Posterior vena cava (tissue), 2 donors: Measurements from ENCODE around the gene SLC3A2. TPM values are rescaled to one million over a fixed set of nuclear protein-coding genes. Genes with fewer than 3 reads are reported as not detected.
"Not testable (repeated sequence)": the region's sequence is repeated elsewhere in the genome, so short reads cannot be mapped to it uniquely, and the experiment has no call there.

Experiments used
- DNase-seq: peaks from one replicate; pipeline ENCODE4 v3.0.0-alpha.2; 2020; ENCODE audit warnings: low spot score
- intact Hi-C, 2 donors: fragments of 100-400 bp; cut with DNase I; formaldehyde crosslinking; loops; one replicate each; pipeline versions ENCODE4 v1.14.1 to v1.14.2; 2022 to 2023
- long read RNA-seq, 2 donors: library from polyadenylated mRNA; unstranded; transcript quantifications; one replicate each; pipeline ENCODE4 v2.0.0, GENCODE V29; 2020 to 2021
- total RNA-seq, 2 donors: library from RNA; stranded (reverse); fragmentation: NEBNext Ultra II Directional; extraction: Animal tissue kit (Norgen Biotek cat#: 25700); gene quantifications; one replicate each; pipeline ENCODE4 v1.2.1, GENCODE V29; 2021
- donor health status: DM: yes; HTN: yes; CAD: no.
- donor health status: DM: yes; HTN: yes; CAD: no.

The SLC3A2 gene
- total RNA-seq: 100 to 1,000 TPM in 1 of 2 donors, 10 to 100 TPM in 1; 89.4 to 114 TPM
- long read RNA-seq, donor 1, transcript SLC3A2-201 (9 exons, 1,904 nt): major isoform, 49 of 64 reads
- long read RNA-seq, donor 1, transcript SLC3A2-208 (8 exons, 1,486 nt): minor isoform, 7 of 64 reads
- long read RNA-seq, donor 1, partial matches to known transcripts: 1 of 64 reads
- long read RNA-seq, donor 1, other reads (novel, unspliced or antisense): 7 of 64 reads
- long read RNA-seq, donor 2, transcript SLC3A2-206 (11 exons, 2,084 nt): minor isoform, 7 of 518 reads
- long read RNA-seq, donor 2, transcript SLC3A2-201 (9 exons, 1,904 nt): major isoform, 454 of 518 reads
- long read RNA-seq, donor 2, transcript SLC3A2-208 (8 exons, 1,486 nt): minor isoform, 19 of 518 reads
- long read RNA-seq, donor 2, partial matches to known transcripts: 13 of 518 reads
- long read RNA-seq, donor 2, other reads (novel, unspliced or antisense): 24 of 518 reads

DNA sequence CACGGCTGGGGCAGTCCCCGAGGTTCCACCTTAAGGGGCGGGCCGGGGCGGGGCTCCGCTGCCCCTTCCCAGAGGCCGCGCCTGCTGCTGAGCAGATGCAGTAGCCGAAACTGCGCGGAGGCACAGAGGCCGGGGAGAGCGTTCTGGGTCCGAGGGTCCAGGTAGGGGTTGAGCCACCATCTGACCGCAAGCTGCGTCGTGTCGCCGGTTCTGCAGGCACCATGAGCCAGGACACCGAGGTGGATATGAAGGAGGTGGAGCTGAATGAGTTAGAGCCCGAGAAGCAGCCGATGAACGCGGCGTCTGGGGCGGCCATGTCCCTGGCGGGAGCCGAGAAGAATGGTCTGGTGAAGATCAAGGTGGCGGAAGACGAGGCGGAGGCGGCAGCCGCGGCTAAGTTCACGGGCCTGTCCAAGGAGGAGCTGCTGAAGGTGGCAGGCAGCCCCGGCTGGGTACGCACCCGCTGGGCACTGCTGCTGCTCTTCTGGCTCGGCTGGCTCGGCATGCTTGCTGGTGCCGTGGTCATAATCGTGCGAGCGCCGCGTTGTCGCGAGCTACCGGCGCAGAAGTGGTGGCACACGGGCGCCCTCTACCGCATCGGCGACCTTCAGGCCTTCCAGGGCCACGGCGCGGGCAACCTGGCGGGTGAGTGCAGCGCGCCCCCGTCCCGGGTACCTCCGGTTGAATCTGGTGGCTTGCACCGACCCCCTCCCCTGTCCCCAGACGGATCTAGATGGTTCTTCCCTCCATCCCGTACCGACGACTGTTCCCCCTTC is at the start of gene SLC3A2:
TSS of gene SLC3A2 (plus strand) at position 94 of the 776 bp plus-strand sequence. CDS start at position 222, 128 bp downstream.
- intact Hi-C loops: no loop called here
- DNase-seq: peak; percentile 97

DNA sequence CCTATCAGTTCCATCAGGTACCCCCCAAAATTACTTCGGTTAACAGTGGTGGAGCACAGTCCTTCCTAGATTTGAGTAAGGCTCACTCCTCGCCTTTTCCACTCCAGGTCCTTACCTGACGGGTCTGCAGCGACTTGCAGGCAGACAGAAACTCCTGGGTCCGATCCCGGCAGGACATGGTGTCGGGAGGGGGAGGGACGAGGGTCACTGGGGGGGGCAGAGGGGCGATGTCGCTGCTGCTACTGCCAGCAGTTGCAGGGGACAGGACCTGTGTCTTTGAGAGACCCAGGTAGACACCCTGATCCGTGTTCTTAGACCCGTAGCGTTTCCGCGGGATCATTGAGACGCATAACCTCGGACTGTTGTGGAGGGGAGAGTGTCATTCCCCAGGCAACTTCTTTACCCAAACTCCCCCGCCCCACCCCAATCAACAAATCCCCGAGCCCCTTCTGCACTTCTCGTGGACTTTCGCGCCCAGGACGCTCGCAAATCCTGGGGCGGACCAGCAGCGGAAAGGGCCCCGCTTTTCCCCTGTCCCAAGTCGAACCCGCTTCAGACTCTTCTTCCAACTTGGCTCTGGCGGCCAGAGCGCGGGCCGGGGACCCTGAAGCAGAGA is 49.7 kb upstream of the SLC3A2 start:
- intact Hi-C loops: loop anchor here in 1 of 2 donors (10.0 kb wide), 1 partner anchor 46 kb away; the partner anchor contains the start of gene TMEM179B
- DNase-seq: no peak

DNA sequence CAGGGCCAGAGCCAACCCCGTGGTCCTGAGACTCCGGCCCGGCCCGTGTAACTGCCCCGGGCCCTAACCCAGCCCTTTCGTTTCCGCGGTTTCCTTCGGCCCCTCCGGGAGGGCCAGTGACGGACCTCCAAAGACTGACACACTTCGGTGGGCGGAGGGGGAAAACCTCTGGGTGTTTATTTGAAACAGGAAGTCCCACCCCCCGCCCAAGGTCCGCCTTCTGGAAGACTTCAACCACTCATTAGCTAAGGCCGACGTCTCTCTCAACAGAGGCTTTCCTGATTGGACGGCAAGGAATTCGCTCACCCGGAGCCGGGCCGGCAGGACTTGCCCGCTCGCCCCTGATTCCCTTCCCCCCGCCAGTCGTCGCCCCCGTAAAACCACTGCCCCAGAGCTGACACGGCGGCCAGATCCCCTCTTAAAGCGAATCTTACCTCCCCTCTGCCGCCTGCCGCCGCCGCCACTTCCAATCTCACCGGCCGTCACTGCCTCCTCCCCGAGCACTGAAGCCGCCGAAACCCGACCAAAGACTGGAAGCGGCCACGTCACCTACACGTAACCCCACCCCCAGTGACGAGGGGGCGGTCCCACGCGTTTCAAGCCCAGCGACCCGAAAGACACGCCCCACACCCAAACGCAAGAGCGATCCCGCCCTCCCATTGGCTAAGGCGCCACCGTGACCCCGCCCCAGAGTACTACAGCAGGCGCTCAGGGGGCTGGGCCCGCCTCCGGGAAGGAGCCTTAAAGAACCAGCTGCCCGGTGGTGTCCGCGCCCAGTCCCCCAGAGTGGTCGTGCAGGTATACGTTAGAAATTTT is 49.0 kb upstream of the SLC3A2 start, which contains the start of gene STX5:
TSS of gene STX5 (minus strand) at position 532 of the 816 bp plus-strand sequence. CDS start 808 bp downstream, outside the sequence.
- intact Hi-C loops: loop anchor here in 1 of 2 donors (10.0 kb wide), 1 partner anchor 47 kb away; the partner anchor contains the start of gene TMEM179B
- DNase-seq: peak; percentile 100

- intact Hi-C loops: loop anchor here in 1 of 2 donors (10.0 kb wide), 1 partner anchor 48 kb away; the partner anchor contains the start of gene TMEM179B
- DNase-seq: peak; percentile 87
Observed at GRCh38 chr11:62832336-62833234, 48.1 kb upstream of the SLC3A2 start, which contains the start of gene TEX54. TSS of gene TEX54 (minus strand) at chr11:62832841.

DNA sequence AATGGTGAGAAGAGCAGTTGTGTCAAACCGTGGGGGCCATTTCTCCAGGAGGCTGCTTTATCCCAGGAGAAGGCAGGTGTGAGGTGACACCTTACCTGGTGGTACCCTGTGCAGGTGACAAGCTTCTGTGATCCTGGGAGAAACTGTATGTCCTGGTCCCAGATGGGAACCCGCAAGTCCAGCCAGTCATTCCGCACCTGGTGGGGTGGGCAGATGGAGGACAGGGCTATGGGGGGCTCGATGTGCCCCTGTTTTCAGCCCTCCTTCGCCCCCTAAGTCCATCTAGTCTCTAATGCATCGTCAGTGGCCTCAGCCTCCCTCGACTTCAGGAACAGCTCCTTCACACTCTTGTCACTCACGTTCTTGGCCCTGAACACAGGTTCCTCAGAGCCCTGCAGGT is 45.4 kb upstream of the SLC3A2 start:
- intact Hi-C loops: loop anchor here in 1 of 2 donors (10.0 kb wide), 1 partner anchor 51 kb away; the partner anchor contains the start of gene TMEM179B
- no peak for DNase-seq

GRCh38 chr11:62839050-62839945 is 41.4 kb upstream of the SLC3A2 start, which contains the start of gene WDR74:
TSS of gene WDR74 (minus strand) at chr11:62839590. CDS start at chr11:62839570, 20 bp downstream.
- intact Hi-C loops: loop anchor here in 1 of 2 donors (10.0 kb wide), 1 partner anchor 54 kb away; the partner anchor contains the start of gene TMEM179B
- peak; percentile 98 for DNase-seq

GRCh38 chr11:62840721-62841360 is 39.9 kb upstream of the SLC3A2 start:
- intact Hi-C loops: not testable (repeated sequence)

GRCh38 chr11:62841361-62842170 is 39.1 kb upstream of the SLC3A2 start:
- intact Hi-C loops: no loop called here

More at GRCh38 chr11:62840721-62841360, 39.9 kb upstream of the SLC3A2 start:
- DNase-seq: peak; percentile 92

DNA sequence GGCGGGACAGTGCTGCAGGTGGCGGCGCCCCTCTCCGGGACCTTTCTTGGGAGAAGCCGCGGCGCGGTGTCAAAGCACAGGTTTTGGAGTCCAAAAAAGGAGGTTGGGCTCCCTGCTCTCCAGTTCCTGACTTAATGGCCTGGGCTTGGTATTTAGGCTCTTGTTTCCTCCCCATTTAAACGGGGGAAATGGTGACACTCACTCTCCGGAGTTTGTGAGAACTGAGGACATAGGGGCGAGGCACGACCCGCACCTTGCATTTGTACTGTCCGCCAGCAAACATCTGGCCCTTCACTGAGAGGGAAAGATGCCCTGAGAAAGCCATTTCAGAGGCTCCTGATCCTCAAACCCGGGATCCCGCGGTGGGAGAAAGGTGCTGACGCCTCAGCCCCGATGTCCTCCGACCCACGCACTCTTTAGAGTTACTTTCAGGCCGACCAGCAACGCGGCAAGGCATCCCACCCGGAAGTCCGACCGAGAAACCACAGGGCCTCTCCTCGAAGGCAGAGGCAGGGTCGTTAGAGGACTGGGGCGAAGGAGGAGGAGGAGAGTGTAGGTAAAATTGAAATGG is 38.4 kb upstream of the SLC3A2 start:
- DNase-seq: peak; percentile 79
- intact Hi-C loops: no loop called here

More at GRCh38 chr11:62841361-62842170, 39.1 kb upstream of the SLC3A2 start:
- DNase-seq: peak; percentile 94

GRCh38 chr11:62842891-62843290 is 37.8 kb upstream of the SLC3A2 start:
- intact Hi-C loops: not testable (repeated sequence)
- peak; percentile 67 for DNase-seq

- DNase-seq: no peak
- intact Hi-C loops: no loop called here
Observed at GRCh38 chr11:62843466-62843865, 37.2 kb upstream of the SLC3A2 start.

- peak; percentile 62 for DNase-seq
- intact Hi-C loops: no loop called here
Observed at GRCh38 chr11:62844154-62844553, 36.5 kb upstream of the SLC3A2 start.

DNA sequence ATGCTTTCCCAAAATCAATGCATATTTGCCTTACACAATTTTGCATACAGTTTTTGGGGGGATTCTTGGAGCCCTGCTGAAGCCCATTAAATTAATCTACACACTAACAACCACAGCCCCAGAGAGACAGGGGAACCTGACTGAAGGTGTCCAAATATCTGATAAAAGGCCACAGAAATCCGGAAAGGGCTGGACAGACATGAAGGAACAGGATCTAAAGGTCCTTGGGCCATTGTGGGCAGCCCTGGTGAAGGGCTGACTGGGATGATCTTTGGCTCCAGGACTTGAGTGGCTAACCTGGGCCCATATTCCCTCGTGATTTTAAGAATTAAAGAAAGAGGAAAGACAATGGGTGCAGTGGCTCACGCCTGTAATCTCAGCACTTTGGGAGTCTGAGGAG is 34.5 kb upstream of the SLC3A2 start:
- no peak for DNase-seq
- intact Hi-C loops: loop anchor here in 1 of 2 donors (5.0 kb wide), 1 partner anchor 1241 kb away; no protein-coding TSS in a partner anchor

DNA sequence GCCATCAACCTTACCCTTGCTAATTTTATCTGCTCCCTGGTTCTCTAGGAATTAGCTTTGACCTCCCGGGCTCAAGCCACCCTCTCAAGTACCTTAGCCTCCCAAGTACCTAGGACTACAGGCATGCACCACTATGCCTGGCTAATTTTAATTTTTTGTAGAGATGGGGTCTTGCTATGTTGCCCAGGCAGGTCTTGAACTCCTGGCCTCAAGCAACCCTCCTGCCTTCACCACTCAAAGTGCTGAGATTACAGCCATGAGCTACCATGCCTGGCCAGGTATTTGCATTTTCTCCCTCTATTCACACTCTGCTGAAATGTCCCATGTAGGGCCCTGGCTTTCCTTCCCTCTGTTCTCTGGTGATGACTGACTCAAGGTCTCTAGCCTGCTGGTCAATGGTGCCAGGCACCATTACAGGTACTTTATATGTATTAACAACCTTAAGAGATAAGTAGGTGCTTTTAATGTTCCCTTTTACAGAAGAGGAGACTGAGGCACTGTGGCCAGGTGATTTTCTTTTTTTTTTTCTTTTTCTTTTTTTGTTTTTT is 32.9 kb upstream of the SLC3A2 start:
- intact Hi-C loops: loop anchor here in 1 of 2 donors (5.0 kb wide), 1 partner anchor 1239 kb away; no protein-coding TSS in a partner anchor
- DNase-seq: peak; percentile 18
